Activated CD8-positive, alpha-beta memory T cell treated with anti-CD3 and anti-CD28 coated beads for 48 hours (primary cell): ENCODE measurements around the gene REEP2.

Experiments
- DNase-seq, 3 experiments: peaks; one replicate each; pipeline ENCODE4 v3.0.0-alpha.2; 2020; ENCODE audit warnings: low read depth in 2 of 3, low spot score in 2 of 3

Gene REEP2

DNA sequence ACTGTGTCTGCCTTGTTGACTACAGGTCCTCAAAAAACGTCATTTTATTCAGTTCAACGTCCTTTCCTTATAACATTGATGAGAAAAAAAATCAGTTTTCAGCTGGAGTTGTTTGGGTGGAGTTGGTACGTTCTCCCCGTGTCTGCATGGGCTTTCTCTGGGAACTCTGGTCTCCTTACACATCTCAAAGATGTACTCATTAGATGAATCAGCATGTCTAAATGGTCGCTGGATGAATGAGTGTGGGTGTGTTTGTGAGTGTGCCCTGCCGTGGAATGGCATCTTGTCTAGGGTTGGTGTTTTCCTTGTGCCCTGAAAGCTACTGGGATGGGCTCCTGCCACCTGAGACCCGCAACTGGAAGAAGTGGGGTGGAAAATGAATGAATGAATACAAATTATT lies 56.5 kb downstream of the REEP2 start:
- DNase-seq: no peak
